Neural crest cell (in vitro differentiated cells): ENCODE data around the gene KCNS3. TPM values are rescaled to one million over a fixed set of nuclear protein-coding genes. Genes with fewer than 3 reads are reported as not detected.
A peak's percentile ranks its signal among the peaks of the same experiment; 100 is the strongest.

Source experiments
- DNase-seq: peaks from one replicate; pipeline ENCODE4 v3.0.0; 2021; ENCODE audit warnings: low read depth, mixed read lengths, low spot score
- H3K27ac Mint-ChIP-seq: one replicate; pipeline ENCODE4 v1.8.0; 2021; ENCODE audit warnings: mild to moderate bottlenecking, mixed read lengths; ENCODE audit not compliant: unreplicated experiment
- H3K27me3 Mint-ChIP-seq: 2 replicates; pipeline ENCODE4 v1.8.0; 2021; ENCODE audit warnings: low read depth, mild to moderate bottlenecking, mixed read lengths
- H3K36me3 Mint-ChIP-seq: 2 replicates; pipeline ENCODE4 v1.8.0; 2021; ENCODE audit warnings: low read depth, mild to moderate bottlenecking, mixed read lengths
- H3K4me1 Mint-ChIP-seq: 2 replicates; pipeline ENCODE4 v1.8.0; 2021; ENCODE audit warnings: mixed read lengths
- H3K4me3 Mint-ChIP-seq: one replicate; pipeline ENCODE4 v1.8.0; 2021; ENCODE audit warnings: mild to moderate bottlenecking, mixed read lengths
- H3K9me3 Mint-ChIP-seq: 2 replicates; pipeline ENCODE4 v1.8.0; 2021; ENCODE audit warnings: mixed read lengths
- long read RNA-seq: library from polyadenylated mRNA; unstranded; transcript quantifications from one replicate; pipeline ENCODE4 v2.0.0, GENCODE V29; 2020
- total RNA-seq: library from RNA; stranded (reverse); gene quantifications from 2 replicates; pipeline ENCODE4 v1.2.1, GENCODE V29; 2021
- TF ChIP-seq, protein P1 (sequence below): fragments of 200-600 bp; sonication (generic); conservative IDR thresholded peaks from 2 replicates; pipeline ENCODE4 v1.5.0; 2021; ENCODE audit warnings: antibody characterized with exemption, mild to moderate bottlenecking

Gene KCNS3, protein sequence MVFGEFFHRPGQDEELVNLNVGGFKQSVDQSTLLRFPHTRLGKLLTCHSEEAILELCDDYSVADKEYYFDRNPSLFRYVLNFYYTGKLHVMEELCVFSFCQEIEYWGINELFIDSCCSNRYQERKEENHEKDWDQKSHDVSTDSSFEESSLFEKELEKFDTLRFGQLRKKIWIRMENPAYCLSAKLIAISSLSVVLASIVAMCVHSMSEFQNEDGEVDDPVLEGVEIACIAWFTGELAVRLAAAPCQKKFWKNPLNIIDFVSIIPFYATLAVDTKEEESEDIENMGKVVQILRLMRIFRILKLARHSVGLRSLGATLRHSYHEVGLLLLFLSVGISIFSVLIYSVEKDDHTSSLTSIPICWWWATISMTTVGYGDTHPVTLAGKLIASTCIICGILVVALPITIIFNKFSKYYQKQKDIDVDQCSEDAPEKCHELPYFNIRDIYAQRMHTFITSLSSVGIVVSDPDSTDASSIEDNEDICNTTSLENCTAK
- 1.4 and 2.7 TPM in 2 replicates for total RNA-seq
- long read RNA-seq, transcript KCNS3-201 (3 exons, 2,333 nt), result major isoform, 5 of 6 reads
- long read RNA-seq, partial matches to known transcripts, result 1 of 6 reads
- long read RNA-seq, other reads (novel, unspliced or antisense), result 0 of 6 reads

DNA sequence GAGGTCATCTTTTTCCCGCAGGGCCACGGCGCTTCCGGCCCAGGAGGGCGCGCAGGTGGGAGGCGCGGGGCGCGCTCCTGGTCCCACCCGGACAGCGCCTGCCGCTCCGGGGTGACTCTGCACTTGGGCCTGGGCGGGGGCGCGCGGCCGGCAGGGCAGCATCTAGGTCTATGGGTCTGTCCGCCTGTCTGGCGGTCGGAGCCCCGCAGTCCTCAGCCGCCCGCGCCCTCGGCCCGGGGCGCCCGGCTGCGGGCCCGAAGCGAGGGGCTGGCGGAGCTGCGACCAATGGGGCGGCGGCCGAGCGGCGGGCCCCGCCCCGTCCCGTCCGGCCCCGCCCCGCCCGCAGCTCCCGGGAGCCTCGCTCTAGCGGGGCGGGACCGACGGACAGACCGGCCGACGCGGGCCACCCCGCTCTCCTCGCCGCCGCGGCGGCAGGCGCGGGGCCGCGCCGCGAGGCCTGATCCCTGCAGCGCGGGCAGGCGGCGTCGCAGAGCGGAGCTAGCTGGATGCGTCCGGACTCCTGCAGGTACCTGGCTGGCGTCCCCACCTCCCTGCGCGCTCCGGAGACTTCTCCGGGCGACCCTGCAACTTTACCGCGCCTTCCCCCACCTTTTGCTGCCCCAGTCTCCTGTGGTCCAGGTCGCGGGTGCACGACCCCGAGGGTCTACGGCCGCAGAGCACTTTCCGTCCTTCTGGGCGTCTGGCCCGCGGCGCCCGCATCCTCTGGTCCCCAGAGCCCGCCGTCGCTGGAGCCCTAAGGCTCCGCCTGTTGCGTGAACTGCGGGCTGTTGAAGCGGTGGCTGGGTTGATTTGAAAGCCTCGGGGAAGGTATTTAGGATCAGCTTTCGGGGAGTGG is at the start of gene KCNS3:
TSS of gene KCNS3 (plus strand) at position 387 of the 856 bp plus-strand sequence. CDS start 52,342 bp downstream, outside the sequence.
- TF ChIP-seq, protein P1, sequence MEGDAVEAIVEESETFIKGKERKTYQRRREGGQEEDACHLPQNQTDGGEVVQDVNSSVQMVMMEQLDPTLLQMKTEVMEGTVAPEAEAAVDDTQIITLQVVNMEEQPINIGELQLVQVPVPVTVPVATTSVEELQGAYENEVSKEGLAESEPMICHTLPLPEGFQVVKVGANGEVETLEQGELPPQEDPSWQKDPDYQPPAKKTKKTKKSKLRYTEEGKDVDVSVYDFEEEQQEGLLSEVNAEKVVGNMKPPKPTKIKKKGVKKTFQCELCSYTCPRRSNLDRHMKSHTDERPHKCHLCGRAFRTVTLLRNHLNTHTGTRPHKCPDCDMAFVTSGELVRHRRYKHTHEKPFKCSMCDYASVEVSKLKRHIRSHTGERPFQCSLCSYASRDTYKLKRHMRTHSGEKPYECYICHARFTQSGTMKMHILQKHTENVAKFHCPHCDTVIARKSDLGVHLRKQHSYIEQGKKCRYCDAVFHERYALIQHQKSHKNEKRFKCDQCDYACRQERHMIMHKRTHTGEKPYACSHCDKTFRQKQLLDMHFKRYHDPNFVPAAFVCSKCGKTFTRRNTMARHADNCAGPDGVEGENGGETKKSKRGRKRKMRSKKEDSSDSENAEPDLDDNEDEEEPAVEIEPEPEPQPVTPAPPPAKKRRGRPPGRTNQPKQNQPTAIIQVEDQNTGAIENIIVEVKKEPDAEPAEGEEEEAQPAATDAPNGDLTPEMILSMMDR, result no peak
- DNase-seq, result peak; percentile 26
- H3K27ac Mint-ChIP-seq, result no peak within 1 kb of the TSS
- H3K27me3 Mint-ChIP-seq, result peaks cover 91% of the 10 kb centered on the region
- peak within 1 kb of the TSS; percentile 90 for H3K4me3 Mint-ChIP-seq
- H3K4me1 Mint-ChIP-seq, result peaks cover 18% of the 10 kb centered on the region
- no peaks in the 10 kb centered on the region for H3K36me3 Mint-ChIP-seq
- no peaks in the 10 kb centered on the region for H3K9me3 Mint-ChIP-seq

DNA sequence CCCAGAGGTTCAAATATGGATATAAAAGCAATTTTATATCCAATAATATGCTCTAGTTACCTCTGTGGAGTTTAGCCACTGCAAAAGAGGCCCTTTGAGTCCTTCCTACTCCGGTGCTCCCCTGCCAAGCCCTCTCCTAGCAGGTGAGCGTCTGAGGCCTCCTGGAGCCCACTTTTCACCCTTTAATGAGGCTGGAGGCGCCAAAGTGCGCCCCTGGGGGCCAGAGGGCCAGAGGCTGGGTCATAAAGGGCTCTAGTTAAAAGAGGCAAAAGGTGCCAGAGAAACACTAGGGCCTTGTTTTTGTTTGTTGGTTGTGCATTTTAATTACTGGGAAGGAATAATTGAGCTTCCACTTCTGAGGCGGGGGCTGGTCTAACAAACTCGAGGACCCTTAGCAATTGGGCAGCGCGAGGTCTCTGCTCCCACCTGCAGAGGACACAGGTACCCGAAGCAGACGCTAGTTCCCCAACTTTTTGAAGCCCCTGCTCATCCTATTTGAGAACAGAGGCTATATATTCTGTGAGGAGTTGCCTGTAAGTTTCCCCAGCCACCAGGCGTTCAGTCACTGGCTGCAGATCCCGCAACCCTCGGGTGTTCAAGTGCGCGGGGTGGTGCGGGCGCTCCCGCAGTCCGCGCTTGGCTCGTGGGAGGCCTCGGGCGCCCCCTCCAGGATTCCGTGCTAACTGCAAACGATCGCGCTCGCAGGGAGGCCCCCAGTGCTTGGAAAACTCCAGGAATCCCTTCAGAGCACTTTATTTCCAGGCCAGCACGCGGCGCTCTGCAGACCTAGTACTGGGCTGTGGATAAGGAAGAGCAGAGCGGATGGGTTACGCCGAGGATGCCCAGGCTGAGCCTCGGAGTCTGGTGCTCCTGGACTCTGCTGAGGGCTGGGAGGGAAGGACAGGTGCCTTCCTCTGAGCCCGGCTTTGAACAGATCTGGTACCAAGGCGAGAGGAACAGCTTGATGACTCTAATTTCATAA is 48.1 kb upstream of the KCNS3 start:
- DNase-seq, result peak; percentile 89
- TF ChIP-seq, protein P1, result peak; percentile 82
- no peak overlapping the region for H3K4me3 Mint-ChIP-seq

DNA sequence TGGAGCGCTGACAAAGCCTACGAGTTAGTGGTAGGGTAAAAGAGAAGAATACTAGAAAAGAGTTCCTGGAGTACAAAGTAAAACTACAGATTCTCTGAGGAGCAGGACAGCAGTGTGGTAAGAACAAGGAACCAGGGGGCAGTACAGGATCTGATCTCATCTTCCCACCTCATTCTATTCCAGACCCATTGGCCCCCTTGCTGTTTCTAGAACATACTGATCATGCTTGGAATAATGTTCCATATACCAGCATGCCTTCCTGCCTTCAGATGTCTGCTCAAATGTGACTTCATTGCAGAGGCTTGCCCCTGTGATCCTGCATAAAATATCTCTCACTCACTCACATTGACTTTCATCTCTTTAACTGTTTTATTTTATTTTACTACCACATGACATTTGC is 43.0 kb upstream of the KCNS3 start:
- Mint-ChIP-seq H3K9me3 (no peaks in the 10 kb centered on the region), H3K27ac (no peak overlapping the region), H3K4me3 (no peak overlapping the region)

More for the DNA sequence above, 48.1 kb upstream of the KCNS3 start:
- peaks cover 7% of the 10 kb centered on the region for H3K4me1 Mint-ChIP-seq
- no peaks in the 10 kb centered on the region for H3K36me3 Mint-ChIP-seq
- H3K9me3 Mint-ChIP-seq, result no peaks in the 10 kb centered on the region
- H3K27me3 Mint-ChIP-seq, result peaks cover 32% of the 10 kb centered on the region
- no peak overlapping the region for H3K27ac Mint-ChIP-seq

DNA sequence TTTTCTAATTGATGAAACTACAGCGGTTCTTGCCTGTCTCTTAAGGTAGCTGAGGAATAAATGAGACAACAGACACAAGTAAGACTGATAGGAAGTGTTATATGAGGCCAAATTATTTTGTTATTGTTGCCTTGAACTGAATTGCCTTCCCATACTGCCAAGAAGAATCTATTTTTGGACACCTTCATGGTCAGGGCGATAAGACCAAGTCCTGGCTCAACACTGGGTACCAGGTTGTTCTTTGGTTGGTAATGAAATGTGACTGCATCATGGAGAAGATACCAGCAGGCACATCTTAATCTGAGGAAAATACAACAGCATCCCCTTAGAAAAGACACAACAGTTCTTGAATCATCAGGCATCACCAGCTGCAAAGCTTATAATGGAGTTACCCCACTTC is 38.5 kb upstream of the KCNS3 start:
- Mint-ChIP-seq H3K9me3 (no peaks in the 10 kb centered on the region), H3K4me3 (no peak overlapping the region), H3K27me3 (peaks cover 5% of the 10 kb centered on the region), H3K27ac (no peak overlapping the region), H3K4me1 (no peaks in the 10 kb centered on the region), H3K36me3 (no peaks in the 10 kb centered on the region)
- TF ChIP-seq, protein P1, result no peak
- no peak for DNase-seq

More for the DNA sequence above, 43.0 kb upstream of the KCNS3 start:
- Mint-ChIP-seq H3K4me1 (peaks cover 7% of the 10 kb centered on the region), H3K36me3 (no peaks in the 10 kb centered on the region), H3K27me3 (peaks cover 13% of the 10 kb centered on the region)
- TF ChIP-seq, protein P1, result no peak
- DNase-seq, result no peak
